MM.1S (cell line): ENCODE results near the gene TINAG.
A peak's percentile ranks its signal among the peaks of the same experiment; 100 is the strongest.
"Not testable (repeated sequence)": the region's sequence is repeated elsewhere in the genome, so short reads cannot be mapped to it uniquely, and the experiment has no call there.

Experiments
- DNase-seq: peaks from one replicate; pipeline ENCODE4 v3.0.0-alpha.2; 2015
- H2AFZ ChIP-seq: fragments of 300-600 bp; sonication (generic); 2 replicates; pipeline ENCODE4 v1.6.0; 2016; ENCODE audit warnings: antibody characterized with exemption, low read length
- H3F3A ChIP-seq: fragments of 300-600 bp; sonication (generic); 2 replicates; pipeline ENCODE4 v1.6.1; 2016; ENCODE audit warnings: mild to moderate bottlenecking, antibody characterized with exemption, low read length, moderate library complexity, mixed read lengths; ENCODE audit not compliant: insufficient read depth
- H3K27ac ChIP-seq: fragments of 300-600 bp; sonication (generic); 2 replicates; pipeline ENCODE4 v1.5.1; 2016; ENCODE audit warnings: mild to moderate bottlenecking, low read length
- H3K27me3 ChIP-seq: fragments of 300-600 bp; sonication (generic); replicated peaks from 2 replicates; pipeline ENCODE4 v1.6.0; 2016; ENCODE audit warnings: low read length; ENCODE audit not compliant: insufficient read depth
- H3K36me3 ChIP-seq: fragments of 300-600 bp; sonication (generic); replicated peaks from 2 replicates; pipeline ENCODE4 v1.6.1; 2016; ENCODE audit warnings: mild to moderate bottlenecking, low read length, mixed read lengths; ENCODE audit not compliant: insufficient read depth
- H3K4me1 ChIP-seq: fragments of 300-600 bp; sonication (generic); 2 replicates; pipeline ENCODE4 v1.6.1; 2016; ENCODE audit warnings: low read length, mixed read lengths
- H3K4me2 ChIP-seq: fragments of 300-600 bp; sonication (generic); 2 replicates; pipeline ENCODE4 v1.6.0; 2016; ENCODE audit warnings: low read depth, low read length
- H3K4me3 ChIP-seq: fragments of 300-600 bp; sonication (generic); 2 replicates; pipeline ENCODE4 v1.5.1; 2016; ENCODE audit warnings: low read length, mixed read lengths
- H3K79me2 ChIP-seq: fragments of 300-600 bp; sonication (generic); 2 replicates; pipeline ENCODE4 v1.6.1; 2016; ENCODE audit warnings: mixed run types, low read length, mixed read lengths
- H3K9ac ChIP-seq: fragments of 300-600 bp; sonication (generic); 2 replicates; pipeline ENCODE4 v1.6.1; 2016; ENCODE audit warnings: low read length, mixed read lengths
- H3K9me2 ChIP-seq: fragments of 300-600 bp; sonication (generic); replicated peaks from 2 replicates; pipeline ENCODE4 v1.6.1; 2016; ENCODE audit warnings: mild to moderate bottlenecking, low read length, mixed read lengths; ENCODE audit not compliant: insufficient read depth
- H3K9me3 ChIP-seq: fragments of 300-600 bp; sonication (generic); replicated peaks from 2 replicates; pipeline ENCODE4 v1.6.1; 2016; ENCODE audit warnings: mild to moderate bottlenecking, low read length, mixed read lengths; ENCODE audit not compliant: insufficient read depth
- H4K20me1 ChIP-seq: fragments of 300-600 bp; sonication (generic); 2 replicates; pipeline ENCODE4 v1.6.1; 2016; ENCODE audit warnings: mild to moderate bottlenecking, low read length, moderate library complexity, mixed read lengths; ENCODE audit not compliant: insufficient read depth
- EZH2 ChIP-seq: fragments of 300-600 bp; sonication (generic); optimal IDR thresholded peaks from 2 replicates; pipeline ENCODE3; 2017; ENCODE audit warnings: low read depth, mild to moderate bottlenecking, antibody characterized with exemption, low read length, mixed read lengths
- EZH2phosphoT487 ChIP-seq: fragments of 300-600 bp; sonication (generic); IDR thresholded peaks from 2 replicates; pipeline ENCODE4 v1.6.1; 2018; ENCODE audit warnings: antibody characterized with exemption, low read length
- TF ChIP-seq, protein P1 (sequence below): fragments of 300-600 bp; sonication (generic); IDR thresholded peaks from 2 replicates; pipeline ENCODE4 v1.5.1; 2016; ENCODE audit warnings: antibody characterized with exemption, low read length, mixed read lengths

TINAG gene

DNA sequence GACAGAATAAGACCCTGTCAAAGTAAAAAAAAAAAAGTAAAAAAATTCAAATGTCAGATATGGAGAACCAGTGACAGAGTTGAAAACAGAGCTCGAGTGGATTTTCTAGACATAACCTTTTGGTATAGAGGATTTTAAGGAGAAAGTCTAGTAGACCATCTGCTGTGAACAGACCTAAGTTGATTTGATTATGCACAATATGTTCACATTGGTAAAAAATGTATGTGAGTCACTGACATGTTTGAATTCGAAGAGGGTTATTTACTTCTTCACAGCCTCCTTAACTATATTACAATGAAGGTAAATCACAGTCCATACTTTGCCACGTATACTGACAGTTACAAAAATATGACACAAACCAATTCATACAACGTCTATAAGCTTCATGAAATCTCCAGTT lies 7.4 kb downstream of the TINAG start:
- Histone ChIP-seq H3K4me2 (no peak overlapping the region), H3K36me3 (no peaks in the 10 kb centered on the region), H3K4me1 (no peaks in the 10 kb centered on the region), H3F3A (no peaks in the 10 kb centered on the region), H3K27ac (no peak overlapping the region), H2AFZ (no peak overlapping the region), H3K4me3 (no peak overlapping the region), H3K79me2 (no peaks in the 10 kb centered on the region), H3K9me2 (no peaks in the 10 kb centered on the region), H3K9me3 (no peaks in the 10 kb centered on the region), H3K9ac (no peak overlapping the region), H4K20me1 (no peaks in the 10 kb centered on the region), H3K27me3 (no peaks in the 10 kb centered on the region)
- DNase-seq = no peak
- TF ChIP-seq EZH2phosphoT487 (no peak), EZH2 (no peak)
- TF ChIP-seq, protein P1, sequence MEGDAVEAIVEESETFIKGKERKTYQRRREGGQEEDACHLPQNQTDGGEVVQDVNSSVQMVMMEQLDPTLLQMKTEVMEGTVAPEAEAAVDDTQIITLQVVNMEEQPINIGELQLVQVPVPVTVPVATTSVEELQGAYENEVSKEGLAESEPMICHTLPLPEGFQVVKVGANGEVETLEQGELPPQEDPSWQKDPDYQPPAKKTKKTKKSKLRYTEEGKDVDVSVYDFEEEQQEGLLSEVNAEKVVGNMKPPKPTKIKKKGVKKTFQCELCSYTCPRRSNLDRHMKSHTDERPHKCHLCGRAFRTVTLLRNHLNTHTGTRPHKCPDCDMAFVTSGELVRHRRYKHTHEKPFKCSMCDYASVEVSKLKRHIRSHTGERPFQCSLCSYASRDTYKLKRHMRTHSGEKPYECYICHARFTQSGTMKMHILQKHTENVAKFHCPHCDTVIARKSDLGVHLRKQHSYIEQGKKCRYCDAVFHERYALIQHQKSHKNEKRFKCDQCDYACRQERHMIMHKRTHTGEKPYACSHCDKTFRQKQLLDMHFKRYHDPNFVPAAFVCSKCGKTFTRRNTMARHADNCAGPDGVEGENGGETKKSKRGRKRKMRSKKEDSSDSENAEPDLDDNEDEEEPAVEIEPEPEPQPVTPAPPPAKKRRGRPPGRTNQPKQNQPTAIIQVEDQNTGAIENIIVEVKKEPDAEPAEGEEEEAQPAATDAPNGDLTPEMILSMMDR = no peak

DNA sequence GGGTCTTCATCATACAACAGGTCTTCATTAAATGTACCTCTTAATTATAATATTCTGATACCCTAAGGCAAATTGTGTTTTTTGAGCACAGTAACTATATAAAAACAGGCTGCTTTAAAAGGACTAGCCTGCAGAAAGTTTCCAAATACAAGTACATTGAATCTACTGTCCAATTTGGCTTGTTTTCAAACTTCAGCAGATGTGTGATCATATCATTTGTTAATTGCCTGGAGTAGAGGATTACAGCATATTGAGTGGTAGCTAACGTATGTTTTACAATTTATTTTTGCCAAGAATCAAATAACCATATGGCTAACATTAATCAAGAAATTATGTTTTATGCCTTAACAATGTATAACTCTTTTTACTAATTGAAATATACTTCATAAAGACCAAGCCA lies 12.6 kb downstream of the TINAG start:
- no peak overlapping the region for H3K4me3 ChIP-seq
- TF ChIP-seq, protein P1 = no peak
- TF ChIP-seq EZH2phosphoT487 (no peak), EZH2 (no peak)
- H3K36me3 ChIP-seq = no peaks in the 10 kb centered on the region
- DNase-seq = no peak
- H3K9me3 ChIP-seq = no peaks in the 10 kb centered on the region
- H3K27me3 ChIP-seq = no peaks in the 10 kb centered on the region
- H3K27ac ChIP-seq = no peak overlapping the region
- H4K20me1 ChIP-seq = no peaks in the 10 kb centered on the region
- H3K79me2 ChIP-seq = no peaks in the 10 kb centered on the region
- no peak overlapping the region for H3K9ac ChIP-seq
- no peaks in the 10 kb centered on the region for H3K4me1 ChIP-seq
- H3K4me2 ChIP-seq = no peak overlapping the region
- no peaks in the 10 kb centered on the region for H3K9me2 ChIP-seq
- H2AFZ ChIP-seq = no peak overlapping the region
- H3F3A ChIP-seq = no peaks in the 10 kb centered on the region

DNA sequence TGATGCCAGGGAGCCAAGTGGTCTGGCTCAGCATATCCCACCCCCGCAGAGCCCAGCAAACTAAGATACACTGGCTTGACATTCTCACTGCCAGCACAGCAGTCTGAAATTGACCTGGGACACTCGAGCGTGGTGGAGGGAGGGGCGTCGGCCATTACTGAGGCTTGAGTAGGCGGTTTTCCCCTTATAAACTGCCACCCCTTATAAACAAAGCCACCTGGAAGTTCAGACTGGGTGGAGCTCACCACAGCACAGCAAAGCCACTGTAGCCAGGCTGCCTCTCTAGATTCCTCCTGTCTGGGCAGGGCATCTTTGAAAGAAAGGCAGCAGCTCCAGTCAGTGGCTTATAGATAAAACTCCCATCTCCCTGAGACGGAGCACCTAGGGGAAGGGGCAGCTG lies 19.4 kb downstream of the TINAG start:
- Histone ChIP-seq H3K4me1 (no peaks in the 10 kb centered on the region), H4K20me1 (no peaks in the 10 kb centered on the region), H3K36me3 (no peaks in the 10 kb centered on the region), H3K4me3 (no peak overlapping the region), H3K27me3 (no peaks in the 10 kb centered on the region), H3K9me2 (no peaks in the 10 kb centered on the region), H2AFZ (0 out of 2 replicates have a peak overlapping the region, but pooled peaks have one; percentile 37), H3K9ac (no peak overlapping the region), H3K79me2 (no peaks in the 10 kb centered on the region), H3K27ac (no peak overlapping the region), H3F3A (no peaks in the 10 kb centered on the region), H3K9me3 (no peaks in the 10 kb centered on the region), H3K4me2 (peak overlapping the region; percentile 5; the same call in 1 of the 2 replicates)
- TF ChIP-seq, protein P1 = no peak
- no peak for TF ChIP-seq EZH2
- no peak for TF ChIP-seq EZH2phosphoT487
- peak; percentile 47 for DNase-seq

DNA sequence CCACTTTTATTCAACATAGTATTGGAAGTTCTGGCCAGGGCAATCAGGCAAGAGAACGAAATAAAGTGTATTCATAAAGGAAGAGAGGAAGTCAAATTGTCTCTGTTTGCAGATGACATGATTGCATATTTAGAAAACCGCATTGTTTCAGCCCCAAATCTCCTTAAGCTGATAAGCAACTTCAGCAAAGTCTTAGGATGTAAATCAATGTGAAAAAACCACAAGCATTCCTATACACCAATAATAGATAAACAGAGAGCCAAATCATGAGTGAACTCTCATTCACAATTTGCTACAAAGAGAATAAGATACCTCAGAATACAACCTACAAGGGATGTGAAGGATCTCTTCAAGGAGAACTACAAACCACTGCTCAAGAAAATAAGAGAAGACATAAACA lies 23.3 kb downstream of the TINAG start:
- not testable (repeated sequence) for H3K4me3 ChIP-seq, H3K36me3 ChIP-seq, H3K9me3 ChIP-seq, H3K9me2 ChIP-seq, H3K4me1 ChIP-seq, H3K27me3 ChIP-seq, H2AFZ ChIP-seq, H3K9ac ChIP-seq, H3K4me2 ChIP-seq, H3F3A ChIP-seq, H3K27ac ChIP-seq, DNase-seq, H3K79me2 ChIP-seq, H4K20me1 ChIP-seq
